Loucy (cell line): Measurements from ENCODE around the gene SEL1L.

Experiments
- H2AFZ ChIP-seq: fragments of 200-600 bp; sonication (generic); 2 replicates; pipeline ENCODE4 v1.6.0; 2016; ENCODE audit warnings: antibody characterized with exemption, mild to moderate bottlenecking, low read length, moderate library complexity
- H3F3A ChIP-seq: fragments of 200-600 bp; 2 replicates; pipeline ENCODE4 v1.6.0; 2016; ENCODE audit warnings: antibody characterized with exemption, low read depth, mild to moderate bottlenecking
- H3K27me3 ChIP-seq: fragments of 200-600 bp; sonication (generic); 2 replicates; pipeline ENCODE4 v1.6.1; 2014; ENCODE audit warnings: low read length, mild to moderate bottlenecking; ENCODE audit not compliant: insufficient read depth, poor library complexity, severe bottlenecking
- H3K36me3 ChIP-seq: fragments of 200-600 bp; sonication (generic); 2 replicates; pipeline ENCODE4 v1.6.1; 2016; ENCODE audit warnings: low read length; ENCODE audit not compliant: insufficient read depth
- H3K4me1 ChIP-seq: fragments of 200-600 bp; sonication (generic); 2 replicates; pipeline ENCODE4 v1.5.1; 2014; ENCODE audit warnings: low read length, mild to moderate bottlenecking; ENCODE audit not compliant: insufficient read depth, poor library complexity, severe bottlenecking
- H3K4me2 ChIP-seq: fragments of 200-600 bp; sonication (generic); 2 replicates; pipeline ENCODE4 v1.6.0; 2014; ENCODE audit warnings: antibody characterized with exemption, low read length, low read depth, mild to moderate bottlenecking; ENCODE audit not compliant: poor library complexity, severe bottlenecking
- H3K4me3 ChIP-seq: fragments of 200-600 bp; sonication (generic); 2 replicates; pipeline ENCODE4 v1.5.1; 2014; ENCODE audit warnings: low read length, mild to moderate bottlenecking, mixed read lengths; ENCODE audit not compliant: poor library complexity, severe bottlenecking
- H3K79me2 ChIP-seq: fragments of 200-600 bp; sonication (generic); 2 replicates; pipeline ENCODE4 v1.6.1; 2014; ENCODE audit warnings: low read length; ENCODE audit not compliant: insufficient read depth
- H3K9ac ChIP-seq: fragments of 200-600 bp; sonication (generic); 2 replicates; pipeline ENCODE4 v1.6.0; 2014; ENCODE audit warnings: mild to moderate bottlenecking, low read depth, low read length, moderate library complexity; ENCODE audit not compliant: poor library complexity, severe bottlenecking
- H3K9me2 ChIP-seq: fragments of 200-600 bp; sonication (generic); replicated peaks from 2 replicates; pipeline ENCODE4 v1.6.1; 2016; ENCODE audit warnings: low read depth, low read length, mixed read lengths
- H3K9me3 ChIP-seq: fragments of 200-600 bp; sonication (generic); 2 replicates; pipeline ENCODE4 v1.6.1; 2014; ENCODE audit warnings: mild to moderate bottlenecking, antibody characterized with exemption, low read length, low read depth; ENCODE audit not compliant: insufficient read depth
- H4K20me1 ChIP-seq: fragments of 200-600 bp; sonication (generic); 2 replicates; pipeline ENCODE4 v1.6.0; 2014; ENCODE audit warnings: antibody characterized with exemption, low read length, mild to moderate bottlenecking; ENCODE audit not compliant: insufficient read depth, poor library complexity, severe bottlenecking
- EZH2phosphoT487 ChIP-seq: fragments of 200-600 bp; IDR thresholded peaks from 2 replicates; pipeline ENCODE4 v1.6.1; 2018; ENCODE audit warnings: antibody characterized with exemption, mild to moderate bottlenecking, moderate library complexity, borderline replicate concordance
- TF ChIP-seq, protein P1 (sequence below): fragments of 200-600 bp; sonication (generic); conservative IDR thresholded peaks from 2 replicates; pipeline ENCODE4 v1.5.1; 2014; ENCODE audit warnings: mild to moderate bottlenecking, antibody characterized with exemption, low read length

Gene SEL1L

DNA sequence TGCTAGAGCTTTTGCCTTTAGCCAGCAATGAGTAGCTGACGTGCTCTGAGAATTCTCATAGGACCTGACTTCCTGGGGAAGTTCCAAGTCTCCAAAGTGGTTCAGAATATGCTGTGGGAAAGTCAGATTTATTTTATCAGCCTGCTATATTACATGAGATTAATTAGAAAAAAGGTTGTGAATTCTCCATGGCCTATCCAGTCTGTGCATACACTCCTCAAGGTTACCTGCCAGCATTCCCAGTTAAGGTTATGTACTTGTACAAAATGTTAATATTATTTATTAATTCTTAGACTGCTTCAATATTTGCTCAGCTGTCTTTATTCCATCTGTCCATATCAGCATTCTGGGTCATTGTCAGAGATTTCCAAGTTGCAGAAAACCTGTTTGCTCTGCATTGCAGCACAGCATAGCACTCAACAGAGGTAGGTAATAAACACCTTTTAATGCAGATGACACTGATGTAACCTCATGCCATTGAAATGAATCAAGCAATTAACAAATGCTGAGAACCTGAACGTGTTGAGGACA, 2.7 kb upstream of the SEL1L start:
- TF ChIP-seq, protein P1, sequence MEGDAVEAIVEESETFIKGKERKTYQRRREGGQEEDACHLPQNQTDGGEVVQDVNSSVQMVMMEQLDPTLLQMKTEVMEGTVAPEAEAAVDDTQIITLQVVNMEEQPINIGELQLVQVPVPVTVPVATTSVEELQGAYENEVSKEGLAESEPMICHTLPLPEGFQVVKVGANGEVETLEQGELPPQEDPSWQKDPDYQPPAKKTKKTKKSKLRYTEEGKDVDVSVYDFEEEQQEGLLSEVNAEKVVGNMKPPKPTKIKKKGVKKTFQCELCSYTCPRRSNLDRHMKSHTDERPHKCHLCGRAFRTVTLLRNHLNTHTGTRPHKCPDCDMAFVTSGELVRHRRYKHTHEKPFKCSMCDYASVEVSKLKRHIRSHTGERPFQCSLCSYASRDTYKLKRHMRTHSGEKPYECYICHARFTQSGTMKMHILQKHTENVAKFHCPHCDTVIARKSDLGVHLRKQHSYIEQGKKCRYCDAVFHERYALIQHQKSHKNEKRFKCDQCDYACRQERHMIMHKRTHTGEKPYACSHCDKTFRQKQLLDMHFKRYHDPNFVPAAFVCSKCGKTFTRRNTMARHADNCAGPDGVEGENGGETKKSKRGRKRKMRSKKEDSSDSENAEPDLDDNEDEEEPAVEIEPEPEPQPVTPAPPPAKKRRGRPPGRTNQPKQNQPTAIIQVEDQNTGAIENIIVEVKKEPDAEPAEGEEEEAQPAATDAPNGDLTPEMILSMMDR, result no peak
- no peak for TF ChIP-seq EZH2phosphoT487
- Histone ChIP-seq H3K79me2 (peaks cover 23% of the 10 kb centered on the region), H3K4me3 (no peak overlapping the region), H3K9ac (no peak overlapping the region), H3K4me2 (no peak overlapping the region), H3K36me3 (no peaks in the 10 kb centered on the region), H3K27me3 (peaks cover 13% of the 10 kb centered on the region), H4K20me1 (peaks cover 22% of the 10 kb centered on the region), H3K9me2 (no peaks in the 10 kb centered on the region), H3K9me3 (no peaks in the 10 kb centered on the region), H3K4me1 (peaks cover 18% of the 10 kb centered on the region), H3F3A (no peaks in the 10 kb centered on the region), H2AFZ (no peak overlapping the region)

DNA sequence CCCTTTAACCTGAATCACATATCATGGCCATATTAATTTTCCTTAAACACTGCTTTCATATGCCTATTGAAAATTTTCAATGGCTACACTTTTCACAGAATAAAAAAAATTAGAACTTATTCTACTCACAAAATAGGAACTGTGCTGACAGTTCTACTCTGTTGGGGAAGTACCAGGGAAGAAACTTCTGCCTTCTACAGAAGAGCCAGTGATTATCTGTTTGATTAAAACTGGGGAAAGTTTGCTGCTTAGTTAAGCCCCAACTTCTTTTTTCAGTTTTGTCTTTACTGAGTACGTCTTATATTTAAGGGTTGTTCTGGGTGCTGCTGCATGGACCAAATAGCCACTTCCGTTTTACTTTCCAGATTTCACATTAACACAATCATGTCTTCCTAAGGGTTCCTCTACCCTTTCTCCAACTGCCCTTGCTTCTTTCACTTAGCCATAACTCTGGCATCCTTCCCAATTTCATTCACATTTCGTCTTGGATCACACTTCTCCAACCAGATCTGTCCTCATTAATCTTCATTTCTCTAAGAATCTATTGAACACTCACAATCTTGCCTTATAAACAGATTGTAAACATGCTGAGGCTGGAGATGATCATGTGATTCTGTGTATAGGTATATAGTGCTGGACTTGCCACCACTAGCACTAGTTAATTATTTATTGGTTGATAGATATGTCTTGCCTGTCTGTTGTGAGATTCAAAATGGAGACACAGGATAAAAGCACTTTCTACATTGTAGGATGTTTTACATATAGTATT, 1.9 kb upstream of the SEL1L start:
- peaks cover 27% of the 10 kb centered on the region for H4K20me1 ChIP-seq
- H3K9me2 ChIP-seq, result no peaks in the 10 kb centered on the region
- peaks cover 25% of the 10 kb centered on the region for H3K4me1 ChIP-seq
- H3K4me3 ChIP-seq, result no peak overlapping the region
- TF ChIP-seq, protein P1, result no peak
- TF ChIP-seq EZH2phosphoT487, result no peak
- H2AFZ ChIP-seq, result 0 out of 2 replicates have a peak overlapping the region, but pooled peaks have one; percentile 23
- no peak overlapping the region for H3K4me2 ChIP-seq
- no peak overlapping the region for H3K9ac ChIP-seq
- no peaks in the 10 kb centered on the region for H3K9me3 ChIP-seq
- H3K27me3 ChIP-seq, result peaks cover 13% of the 10 kb centered on the region
- H3K36me3 ChIP-seq, result no peaks in the 10 kb centered on the region
- H3F3A ChIP-seq, result no peaks in the 10 kb centered on the region
- peaks cover 30% of the 10 kb centered on the region for H3K79me2 ChIP-seq

DNA sequence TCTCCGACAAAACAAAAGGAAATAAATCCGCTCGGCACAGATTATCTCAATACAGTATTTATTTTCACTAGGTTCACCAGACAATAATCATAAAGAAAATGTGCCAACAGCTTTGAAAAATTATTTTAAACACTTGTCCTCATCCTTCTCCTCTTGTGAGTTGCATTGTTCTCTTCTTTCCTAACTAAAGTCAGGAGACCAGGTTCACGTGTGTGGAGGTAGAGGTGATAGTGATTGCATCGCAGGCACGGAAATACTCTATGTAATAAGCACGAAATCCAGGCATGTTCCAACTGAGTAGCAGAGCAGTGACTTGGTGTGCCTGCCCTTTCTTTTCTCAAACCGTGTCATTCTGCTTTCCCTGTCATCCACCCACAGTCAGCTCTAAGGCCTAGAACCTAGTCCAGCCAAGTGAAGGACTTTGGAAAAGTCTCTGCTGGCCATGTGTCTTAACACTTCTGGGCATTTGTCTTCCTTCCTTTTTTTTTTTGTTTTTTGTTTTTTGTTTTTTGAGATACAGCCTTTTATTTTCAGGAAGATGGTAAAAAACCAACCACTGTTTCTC, 939 bp upstream of the SEL1L start:
- no peak for TF ChIP-seq EZH2phosphoT487
- TF ChIP-seq, protein P1, result no peak

More for the DNA sequence above, 939 bp upstream of the SEL1L start:
- Histone ChIP-seq H2AFZ (peak overlapping the region; percentile 88), H3F3A (no peaks in the 10 kb centered on the region), H3K9me2 (no peaks in the 10 kb centered on the region), H3K79me2 (peaks cover 40% of the 10 kb centered on the region), H4K20me1 (peaks cover 37% of the 10 kb centered on the region), H3K9ac (no peak overlapping the region), H3K4me3 (peak overlapping the region; percentile 44), H3K9me3 (no peaks in the 10 kb centered on the region), H3K4me1 (peaks cover 31% of the 10 kb centered on the region), H3K36me3 (no peaks in the 10 kb centered on the region), H3K4me2 (peak overlapping the region; percentile 58), H3K27me3 (peaks cover 8% of the 10 kb centered on the region)
